GM13976 (cell line): ENCODE data around the gene OR51B5.
A peak's percentile ranks its signal among the peaks of the same experiment; 100 is the strongest.

Experiments
- DNase-seq: peaks from one replicate; pipeline ENCODE4 v3.0.0; 2012; ENCODE audit warnings: low spot score
- CTCF ChIP-seq: IDR thresholded peaks from 2 replicates; pipeline ENCODE4 v1.5.1; 2012; ENCODE audit warnings: borderline replicate concordance, mild to moderate bottlenecking; ENCODE audit not compliant: insufficient read depth; ENCODE audit errors: extremely low read depth, missing control alignments, control extremely low read depth
- in situ Hi-C: fragments of 300-500 bp; cut with MboI; formaldehyde crosslinking; loops from one replicate; pipeline ENCODE4 v1.12.0; 2022; ENCODE audit warnings: low sequenced_read_pairs, mixed read lengths, inconsistent platforms; ENCODE audit not compliant: unreplicated experiment

The OR51B5 gene

GRCh38 chr11:5343474-5344335 lies at the start of gene OR51B5:
Gene OR51B5, minus strand, starts transcription at chr11:5343524. Its CDS starts 0 bp downstream, at chr11:5343524.
- no peak for DNase-seq
- in situ Hi-C loops = no loop called here
- TF ChIP-seq CTCF = no peak

- DNase-seq = no peak
- in situ Hi-C loops = loop anchor here (25.0 kb wide), 2 partner anchors 253 to 753 kb away; partner anchors contain the start of genes OR51D1, OR51E1 and OR52A5
- TF ChIP-seq CTCF = no peak
These were observed 46.9 kb upstream of the OR51B5 start for GRCh38 chr11:5390210-5390609.

- in situ Hi-C loops = loop anchor here (25.0 kb wide), 2 partner anchors 247 to 747 kb away; partner anchors contain the start of genes OR51D1, OR51E1 and OR52A5
- no peak for TF ChIP-seq CTCF
- DNase-seq = no peak
These were observed 41.0 kb upstream of the OR51B5 start for GRCh38 chr11:5384335-5384734.

- no peak for DNase-seq
- TF ChIP-seq CTCF = no peak
- in situ Hi-C loops = loop anchor here (25.0 kb wide), 2 partner anchors 246 to 746 kb away; partner anchors contain the start of genes OR51D1, OR51E1 and OR52A5
These were observed 40.3 kb upstream of the OR51B5 start, which contains the start of gene OR51M1 for GRCh38 chr11:5383576-5383975. Gene OR51M1, plus strand, starts transcription at chr11:5383812. Its CDS starts 5,587 bp downstream, at chr11:5389399.

GRCh38 chr11:5380740-5381342 lies 37.5 kb upstream of the OR51B5 start:
- in situ Hi-C loops = loop anchor here (25.0 kb wide), 2 partner anchors 244 to 744 kb away; partner anchors contain the start of genes OR51D1, OR51E1 and OR52A5
- peak; percentile 40 for DNase-seq
- peak; percentile 63 for TF ChIP-seq CTCF

GRCh38 chr11:5369789-5370188 lies 26.5 kb upstream of the OR51B5 start:
- peak; percentile 25 for DNase-seq
- in situ Hi-C loops = loop anchor here (25.0 kb wide), 1 partner anchor 157 kb away; the partner anchor contains the start of gene OR51V1

More at GRCh38 chr11:5369789-5370188, 26.5 kb upstream of the OR51B5 start:
- peak; percentile 20 for TF ChIP-seq CTCF
